MCF 10A (cell line): ENCODE results near the gene CYP27C1. TPM values are rescaled to one million over a fixed set of nuclear protein-coding genes. Genes with fewer than 3 reads are reported as not detected.
A peak's percentile ranks its signal among the peaks of the same experiment; 100 is the strongest.

Experiments
- BruUV-seq: library from RNA; stranded (reverse); fragments of 400-500 nt; replicated peaks from 2 replicates; lab custom pipeline; 2021; lab: Mats Ljungman, UMichigan
- CTCF ChIA-PET: fragments of 300-600 bp; sonication (Branson Sonifier 250); formaldehyde crosslinking; extraction: SDS; loops from one replicate; lab custom pipeline; 2021; ENCODE audit warnings: antibody characterized with exemption, inconsistent platforms; lab: Yijun Ruan, JAX
- POLR2A ChIA-PET: fragments of 300-600, 350-650 bp; sonication (Branson Sonifier 250); formaldehyde crosslinking; extraction: SDS; loops from one replicate; lab custom pipeline; 2020; ENCODE audit warnings: antibody characterized with exemption, inconsistent platforms; lab: Yijun Ruan, JAX
- DNase-seq: peaks from one replicate; pipeline ENCODE4 v3.0.0-alpha.2; 2018; ENCODE audit not compliant: unreplicated experiment
- H3K27ac Mint-ChIP-seq: one replicate; pipeline ENCODE4 v1.8.0; 2022; ENCODE audit warnings: mild to moderate bottlenecking, low read depth, mixed read lengths; ENCODE audit not compliant: unreplicated experiment
- H3K27me3 Mint-ChIP-seq: one replicate; pipeline ENCODE4 v1.8.0; 2022; ENCODE audit warnings: mixed read lengths; ENCODE audit not compliant: insufficient read depth, unreplicated experiment
- H3K36me3 Mint-ChIP-seq: one replicate; pipeline ENCODE4 v1.8.0; 2022; ENCODE audit warnings: mild to moderate bottlenecking, moderate library complexity, mixed read lengths; ENCODE audit not compliant: insufficient read depth, unreplicated experiment
- H3K4me1 Mint-ChIP-seq: one replicate; pipeline ENCODE4 v1.8.0; 2022; ENCODE audit warnings: mixed read lengths; ENCODE audit not compliant: insufficient read depth, unreplicated experiment
- H3K4me3 Mint-ChIP-seq: one replicate; pipeline ENCODE4 v1.8.0; 2022; ENCODE audit warnings: mild to moderate bottlenecking, moderate library complexity, mixed read lengths; ENCODE audit not compliant: unreplicated experiment
- H3K9me3 Mint-ChIP-seq: one replicate; pipeline ENCODE4 v1.8.0; 2022; ENCODE audit warnings: mixed read lengths; ENCODE audit not compliant: unreplicated experiment
- intact Hi-C: fragments of 100-400 bp; cut with micrococcal nuclease; formaldehyde crosslinking; loops from 2 replicates; pipeline ENCODE4 v1.14.1; 2022
- total RNA-seq: library from RNA; stranded (reverse); gene quantifications from 2 replicates; pipeline ENCODE4 v1.2.3, GENCODE V29; 2022
- TF ChIP-seq, protein P1 (sequence below): fragments of 200-600 bp; IDR thresholded peaks from one replicate; pipeline ENCODE4 v1.8.0; 2022; ENCODE audit warnings: antibody characterized with exemption, mild to moderate bottlenecking; ENCODE audit not compliant: unreplicated experiment

CYP27C1 gene
- total RNA-seq, 1 experiment from 2014 or later: not detected

DNA sequence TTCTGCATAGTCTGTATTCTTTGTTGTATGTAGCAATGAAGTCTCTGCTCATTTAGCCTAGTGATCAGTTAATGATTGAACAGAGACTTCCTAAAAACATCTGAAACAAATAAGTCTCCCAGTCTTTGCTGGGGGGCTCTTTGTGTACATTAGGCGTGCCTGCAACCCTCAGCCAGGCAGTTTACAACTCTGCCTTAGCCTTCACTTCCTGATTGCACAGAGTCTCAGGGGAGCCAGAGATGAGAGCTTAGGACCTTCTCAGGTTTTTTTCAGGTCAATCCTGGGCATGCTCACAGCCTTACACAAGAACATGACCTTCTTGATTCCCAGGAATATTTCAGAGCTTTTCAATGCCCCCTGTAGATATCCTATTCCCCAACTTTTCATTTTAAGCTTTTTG lies 69.1 kb downstream of the CYP27C1 start:
- no peak for DNase-seq
- CTCF ChIA-PET: interaction anchor here (0.5 to 1.5 kb wide), 3 partner anchors 9 to 48 kb away, joined by 3 to 4 read pairs (median 4); no protein-coding TSS in a partner anchor
- intact Hi-C loops: no loop called here
- TF ChIP-seq, protein P1, sequence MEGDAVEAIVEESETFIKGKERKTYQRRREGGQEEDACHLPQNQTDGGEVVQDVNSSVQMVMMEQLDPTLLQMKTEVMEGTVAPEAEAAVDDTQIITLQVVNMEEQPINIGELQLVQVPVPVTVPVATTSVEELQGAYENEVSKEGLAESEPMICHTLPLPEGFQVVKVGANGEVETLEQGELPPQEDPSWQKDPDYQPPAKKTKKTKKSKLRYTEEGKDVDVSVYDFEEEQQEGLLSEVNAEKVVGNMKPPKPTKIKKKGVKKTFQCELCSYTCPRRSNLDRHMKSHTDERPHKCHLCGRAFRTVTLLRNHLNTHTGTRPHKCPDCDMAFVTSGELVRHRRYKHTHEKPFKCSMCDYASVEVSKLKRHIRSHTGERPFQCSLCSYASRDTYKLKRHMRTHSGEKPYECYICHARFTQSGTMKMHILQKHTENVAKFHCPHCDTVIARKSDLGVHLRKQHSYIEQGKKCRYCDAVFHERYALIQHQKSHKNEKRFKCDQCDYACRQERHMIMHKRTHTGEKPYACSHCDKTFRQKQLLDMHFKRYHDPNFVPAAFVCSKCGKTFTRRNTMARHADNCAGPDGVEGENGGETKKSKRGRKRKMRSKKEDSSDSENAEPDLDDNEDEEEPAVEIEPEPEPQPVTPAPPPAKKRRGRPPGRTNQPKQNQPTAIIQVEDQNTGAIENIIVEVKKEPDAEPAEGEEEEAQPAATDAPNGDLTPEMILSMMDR: no peak
- Mint-ChIP-seq H3K27ac (no peak overlapping the region), H3K36me3 (no peaks in the 10 kb centered on the region), H3K4me1 (peaks cover 9% of the 10 kb centered on the region), H3K9me3 (no peaks in the 10 kb centered on the region), H3K4me3 (no peak overlapping the region), H3K27me3 (no peaks in the 10 kb centered on the region)
- BruUV-seq: no TSS peak
- POLR2A ChIA-PET: no interaction called here

GRCh38 chr2:127149384-127149783 lies 70.7 kb downstream of the CYP27C1 start:
- Mint-ChIP-seq H3K4me3 (no peak overlapping the region), H3K36me3 (no peaks in the 10 kb centered on the region), H3K4me1 (peaks cover 10% of the 10 kb centered on the region), H3K27ac (no peak overlapping the region), H3K9me3 (no peaks in the 10 kb centered on the region), H3K27me3 (no peaks in the 10 kb centered on the region)
- ChIA-PET POLR2A (interaction anchor here (0.6 to 1.3 kb wide), 3 partner anchors 43 to 115 kb away, joined by 3 to 4 read pairs (median 3); partner anchors contain the start of gene BIN1), CTCF (no interaction called here)
- TF ChIP-seq, protein P1: no peak
- peak; percentile 75 for DNase-seq
- intact Hi-C loops: no loop called here
- no TSS peak for BruUV-seq

DNA sequence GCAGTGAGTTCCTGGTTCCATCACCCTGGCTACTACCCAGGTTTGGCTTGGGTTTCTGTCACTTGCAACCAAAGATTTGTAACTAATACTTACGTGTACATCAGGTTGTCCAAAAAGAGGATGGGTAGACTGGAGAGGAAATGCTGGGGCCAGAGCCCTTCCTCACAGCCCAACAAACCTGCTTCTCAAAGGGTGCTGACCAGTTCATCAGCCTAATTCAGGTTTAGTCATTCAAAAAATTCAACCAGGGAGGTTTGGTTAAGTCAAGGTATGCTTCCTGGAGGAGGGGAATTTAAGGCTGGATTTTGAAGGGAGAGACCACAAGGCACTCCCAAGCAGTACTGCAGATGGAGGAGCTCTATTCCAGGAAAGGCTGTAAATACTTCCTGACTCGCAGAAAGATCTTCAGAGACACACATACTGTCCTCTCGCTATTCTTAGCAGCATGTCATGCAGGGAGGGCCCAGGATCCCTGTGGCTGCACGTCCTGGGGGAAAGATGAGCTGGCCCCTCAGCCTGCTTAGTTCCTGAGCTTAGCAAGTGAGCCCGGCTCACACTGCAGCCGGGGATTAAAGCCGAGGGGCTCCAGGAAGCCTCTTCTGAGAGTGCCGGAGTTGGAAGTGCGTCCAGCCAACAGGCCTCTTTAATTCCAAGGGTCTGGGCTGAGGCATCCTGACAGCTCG lies 73.1 kb downstream of the CYP27C1 start:
- Mint-ChIP-seq H3K27ac (no peak overlapping the region), H3K36me3 (no peaks in the 10 kb centered on the region), H3K9me3 (no peaks in the 10 kb centered on the region), H3K4me1 (peaks cover 10% of the 10 kb centered on the region), H3K4me3 (no peak overlapping the region), H3K27me3 (no peaks in the 10 kb centered on the region)
- BruUV-seq: no TSS peak
- POLR2A ChIA-PET: no interaction called here
- DNase-seq: no peak
- CTCF ChIA-PET: interaction anchor here (0.5 to 0.6 kb wide), 3 partner anchors 9 to 382 kb away, joined by 3 to 4 read pairs (median 3); no protein-coding TSS in a partner anchor
- TF ChIP-seq, protein P1: no peak
- intact Hi-C loops: no loop called here

DNA sequence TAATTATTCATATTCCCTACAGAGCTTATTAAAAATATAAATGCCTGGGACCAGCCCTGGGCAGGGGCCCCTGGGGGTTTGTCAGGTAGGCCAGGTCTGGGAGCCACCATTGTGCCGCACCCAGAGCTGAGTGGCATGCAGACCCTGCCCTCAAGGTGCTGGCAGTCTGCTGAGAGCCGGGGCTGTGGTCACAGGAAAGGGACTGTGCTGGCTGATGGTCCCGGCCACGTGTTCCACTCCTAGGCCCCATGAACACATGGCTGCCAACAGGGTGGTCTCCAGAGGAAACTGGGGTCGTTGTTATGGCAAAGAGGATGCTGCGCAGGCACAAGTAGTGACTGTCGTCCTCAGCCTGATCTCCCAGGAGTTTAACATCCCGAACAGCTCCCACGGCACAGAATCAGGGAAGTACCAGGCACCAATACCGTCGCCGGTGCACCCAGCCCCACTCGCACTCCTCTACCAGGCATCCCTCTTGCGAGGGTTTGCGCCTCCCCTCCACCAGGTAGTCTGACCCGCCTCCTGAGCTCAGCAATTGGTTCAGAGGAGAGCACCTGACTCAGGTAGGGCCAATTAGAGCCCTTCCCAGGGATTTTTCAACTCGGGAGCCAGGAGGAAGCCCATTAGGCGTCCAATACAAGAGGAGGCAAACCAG lies 73.9 kb downstream of the CYP27C1 start:
- Mint-ChIP-seq H3K9me3 (no peaks in the 10 kb centered on the region), H3K36me3 (no peaks in the 10 kb centered on the region), H3K4me1 (peaks cover 10% of the 10 kb centered on the region), H3K27me3 (no peaks in the 10 kb centered on the region), H3K27ac (peak overlapping the region; percentile 66), H3K4me3 (no peak overlapping the region)
- ChIA-PET POLR2A (no interaction called here), CTCF (interaction anchor here (0.6 to 1.0 kb wide), 3 partner anchors 15 to 78 kb away, joined by 3 to 4 read pairs (median 3); no protein-coding TSS in a partner anchor)
- intact Hi-C loops: no loop called here
- TF ChIP-seq, protein P1: no peak
- no peak for DNase-seq
- BruUV-seq: no TSS peak
